Right lobe of liver (tissue), 4 donors: ENCODE results near the gene ANKRD23.

ENCODE experiments used
- POLR2A ChIP-seq: fragments of 450-650 bp; IDR thresholded peaks from one replicate; pipeline ENCODE4 v1.6.1; 2017; ENCODE audit warnings: antibody characterized with exemption, mild to moderate bottlenecking
- TF ChIP-seq, protein P1 (sequence below), 4 donors: fragments of 200-600 bp in 3 of 4; fragments of 450-650 bp in 1 of 4; IDR thresholded peaks; one replicate each; pipeline versions ENCODE4 v1.5.1 to v1.8.0; 2016 to 2022; ENCODE audit warnings: antibody characterized with exemption in 4 of 4, mild to moderate bottlenecking in 2 of 4
- donor health status: DM: no; HTN: no; CAD: no.
- donor health status: DM: no; HTN: no; CAD: no.
- donor health status: DM: no; HTN: yes; CAD: no.

DNA sequence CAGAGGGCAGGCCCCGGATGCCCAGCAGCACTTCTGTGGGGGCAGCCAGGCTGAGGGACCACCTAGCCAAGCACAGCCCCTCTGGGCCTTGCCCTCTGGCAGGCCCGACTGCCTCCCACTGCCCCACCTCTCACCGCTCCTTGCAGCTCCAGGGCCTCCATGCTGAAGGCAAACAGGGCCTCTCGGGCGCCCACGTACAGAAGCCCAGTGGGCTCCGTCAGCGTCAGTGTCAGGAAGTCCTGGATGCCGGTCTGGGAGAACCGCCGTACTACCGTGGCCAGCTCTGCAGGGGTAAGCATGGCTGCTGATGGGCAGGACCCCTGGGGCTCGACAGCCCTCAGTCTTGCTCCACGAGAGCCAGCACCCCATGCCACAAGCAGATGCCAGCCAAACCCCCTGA is 22.3 kb upstream of the ANKRD23 start:
- TF ChIP-seq, protein P1, sequence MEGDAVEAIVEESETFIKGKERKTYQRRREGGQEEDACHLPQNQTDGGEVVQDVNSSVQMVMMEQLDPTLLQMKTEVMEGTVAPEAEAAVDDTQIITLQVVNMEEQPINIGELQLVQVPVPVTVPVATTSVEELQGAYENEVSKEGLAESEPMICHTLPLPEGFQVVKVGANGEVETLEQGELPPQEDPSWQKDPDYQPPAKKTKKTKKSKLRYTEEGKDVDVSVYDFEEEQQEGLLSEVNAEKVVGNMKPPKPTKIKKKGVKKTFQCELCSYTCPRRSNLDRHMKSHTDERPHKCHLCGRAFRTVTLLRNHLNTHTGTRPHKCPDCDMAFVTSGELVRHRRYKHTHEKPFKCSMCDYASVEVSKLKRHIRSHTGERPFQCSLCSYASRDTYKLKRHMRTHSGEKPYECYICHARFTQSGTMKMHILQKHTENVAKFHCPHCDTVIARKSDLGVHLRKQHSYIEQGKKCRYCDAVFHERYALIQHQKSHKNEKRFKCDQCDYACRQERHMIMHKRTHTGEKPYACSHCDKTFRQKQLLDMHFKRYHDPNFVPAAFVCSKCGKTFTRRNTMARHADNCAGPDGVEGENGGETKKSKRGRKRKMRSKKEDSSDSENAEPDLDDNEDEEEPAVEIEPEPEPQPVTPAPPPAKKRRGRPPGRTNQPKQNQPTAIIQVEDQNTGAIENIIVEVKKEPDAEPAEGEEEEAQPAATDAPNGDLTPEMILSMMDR (IDR thresholded peaks at IDR 0.05): no peak
- TF ChIP-seq POLR2A: no peak
